ENCODE results near the gene RNF130.

Gene RNF130

GRCh38 chr5:180047667-180048066, 23.9 kb downstream of the RNF130 start:
- TF ChIP-seq CTCF (IDR thresholded peaks at IDR 0.05; ENCODE audit: low read length, missing control alignments): no peak
- H3K4me3 ChIP-seq (replicated peaks; ENCODE audit: low read depth, low read length): no peak overlapping the region
- DNase-seq (ENCODE audit: low read depth): peak; percentile 80

GRCh38 chr5:180046656-180047055, 24.9 kb downstream of the RNF130 start:
- no peak for TF ChIP-seq CTCF (IDR thresholded peaks at IDR 0.05; ENCODE audit: low read length, missing control alignments)
- no peak overlapping the region for H3K4me3 ChIP-seq (replicated peaks; ENCODE audit: low read depth, low read length)
- DNase-seq (ENCODE audit: low read depth): peak; percentile 25

GRCh38 chr5:180045889-180046499, 25.6 kb downstream of the RNF130 start:
- no peak for DNase-seq (ENCODE audit: low read depth)
- H3K4me3 ChIP-seq (replicated peaks; ENCODE audit: low read depth, low read length): no peak overlapping the region
- TF ChIP-seq CTCF (IDR thresholded peaks at IDR 0.05; ENCODE audit: low read length, missing control alignments): no peak

- H3K4me3 ChIP-seq (replicated peaks; ENCODE audit: low read depth, low read length): no peak overlapping the region
- no peak for DNase-seq (ENCODE audit: low read depth)
Observed at GRCh38 chr5:180043377-180043776, 28.2 kb downstream of the RNF130 start.

GRCh38 chr5:180041301-180042274, 30.0 kb downstream of the RNF130 start:
- TF ChIP-seq CTCF (IDR thresholded peaks at IDR 0.05; ENCODE audit: low read length, missing control alignments): no peak
- no peak overlapping the region for H3K4me3 ChIP-seq (replicated peaks; ENCODE audit: low read depth, low read length)
- DNase-seq (ENCODE audit: low read depth): no peak

More at GRCh38 chr5:180043377-180043776, 28.2 kb downstream of the RNF130 start:
- TF ChIP-seq CTCF (IDR thresholded peaks at IDR 0.05; ENCODE audit: low read length, missing control alignments): no peak

GRCh38 chr5:180040287-180041214, 31.0 kb downstream of the RNF130 start:
- H3K4me3 ChIP-seq (replicated peaks; ENCODE audit: low read depth, low read length): no peak overlapping the region
- no peak for TF ChIP-seq CTCF (IDR thresholded peaks at IDR 0.05; ENCODE audit: low read length, missing control alignments)
- DNase-seq (ENCODE audit: low read depth): no peak
